ENCODE measurements around the gene RLN1.
"Not testable (repeated sequence)": the region's sequence is repeated elsewhere in the genome, so short reads cannot be mapped to it uniquely, and the experiment has no call there.

The RLN1 gene

DNA sequence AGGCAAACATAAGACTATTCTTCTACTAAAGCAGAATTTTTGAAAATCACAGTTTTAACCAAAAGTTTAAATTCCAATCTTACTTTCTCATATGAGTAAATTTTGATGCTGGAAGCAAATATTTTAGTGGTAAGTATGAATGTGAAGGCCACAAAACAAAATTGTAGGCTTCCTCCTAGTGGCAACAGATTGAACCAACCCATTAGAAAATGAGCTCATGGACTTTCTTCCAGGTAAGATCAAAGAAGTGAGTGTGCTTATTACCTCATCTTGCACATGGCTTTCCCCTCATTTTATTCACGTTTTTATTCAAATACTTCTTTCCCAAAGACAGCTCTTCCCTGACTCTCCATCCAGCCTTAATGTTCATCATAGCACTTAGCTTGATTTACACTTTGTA lies 18.6 kb downstream of the RLN1 start:
- DNase-seq = no peak

DNA sequence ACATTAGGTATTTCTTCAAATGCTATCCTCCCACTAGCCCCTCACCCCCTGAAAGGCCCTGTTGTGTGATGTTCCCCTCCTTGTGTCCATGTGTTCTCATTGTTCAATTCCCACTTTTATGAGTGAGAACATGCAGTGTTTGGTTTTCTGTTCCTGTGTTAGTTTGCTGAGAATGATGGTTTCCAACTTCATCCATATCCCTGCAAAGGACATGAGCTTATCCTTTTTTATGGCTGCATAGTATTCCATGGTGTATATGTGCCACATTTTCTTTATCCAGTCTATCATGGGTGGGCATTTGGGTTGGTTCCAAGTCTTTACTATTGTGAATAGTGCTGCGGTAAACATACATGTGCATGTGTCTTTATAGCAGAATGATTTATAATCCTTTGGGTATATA lies 23.3 kb downstream of the RLN1 start:
- not testable (repeated sequence) for DNase-seq

DNA sequence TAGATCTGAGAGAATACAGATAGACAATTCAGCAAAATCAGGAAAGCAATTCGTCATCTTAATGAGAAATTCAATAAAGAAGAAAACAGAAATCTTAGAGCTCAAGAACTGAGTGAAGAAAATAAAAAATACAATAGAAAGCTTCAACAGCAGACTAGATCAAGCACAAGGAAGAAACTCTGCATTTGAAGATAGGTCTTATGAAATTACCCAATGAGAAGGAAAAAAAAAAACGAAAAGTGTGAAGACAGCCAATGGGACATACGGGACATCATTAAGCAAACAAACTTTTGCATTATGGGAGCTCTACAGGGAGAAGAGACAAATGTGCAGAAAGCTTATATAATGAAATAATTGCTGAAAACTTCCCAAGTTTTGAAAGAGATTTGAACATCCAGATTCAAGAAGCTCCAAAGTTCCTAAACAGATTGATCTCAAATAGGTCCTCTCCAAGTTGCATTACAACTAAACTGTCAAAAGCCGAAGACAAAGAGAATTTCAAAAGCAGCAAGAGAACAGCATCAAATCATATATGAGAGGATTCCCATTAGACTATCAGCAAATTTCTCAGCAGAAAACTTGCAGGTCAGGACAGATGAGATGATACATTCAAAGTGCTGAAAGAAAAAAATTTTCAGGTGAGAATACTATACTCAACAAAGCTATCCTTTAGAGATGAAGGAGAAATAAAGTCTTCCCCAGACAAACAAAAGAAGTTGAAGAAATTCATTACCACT lies 24.3 kb downstream of the RLN1 start:
- DNase-seq = no peak

- no peak for DNase-seq
Measured at GRCh38 chr9:5310851-5311250, 28.8 kb downstream of the RLN1 start.

DNA sequence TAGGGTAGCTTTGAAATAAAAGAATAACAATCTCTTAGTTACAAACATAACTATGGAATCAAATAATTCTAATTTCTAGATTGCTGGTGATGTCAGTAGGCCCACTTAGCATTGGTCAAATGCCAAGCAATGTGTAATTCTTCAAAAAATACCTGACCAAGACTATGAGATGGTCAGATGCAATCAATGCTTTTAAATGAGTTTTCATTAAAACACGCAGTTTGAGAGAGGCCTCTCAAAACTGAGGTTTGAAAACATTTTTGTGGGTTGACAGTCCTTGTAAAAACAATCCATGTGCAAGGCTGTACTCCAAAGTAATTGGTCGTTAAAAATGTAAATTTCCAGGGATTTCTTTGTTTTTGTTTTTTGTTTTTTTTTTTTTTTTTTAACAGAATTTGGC lies 33.9 kb downstream of the RLN1 start:
- DNase-seq = no peak

GRCh38 chr9:5303840-5304795 lies 35.6 kb downstream of the RLN1 start, which contains the start of gene RLN2:
Gene RLN2, minus strand, starts transcription at chr9:5304716. Its CDS starts 136 bp downstream, at chr9:5304580.
- DNase-seq = not testable (repeated sequence)

GRCh38 chr9:5301544-5301943 lies 38.1 kb downstream of the RLN1 start:
- DNase-seq = no peak

GRCh38 chr9:5292141-5292540 lies 47.5 kb downstream of the RLN1 start:
- DNase-seq = no peak

GRCh38 chr9:5288591-5288990 lies 51.1 kb downstream of the RLN1 start:
- no peak for DNase-seq

DNA sequence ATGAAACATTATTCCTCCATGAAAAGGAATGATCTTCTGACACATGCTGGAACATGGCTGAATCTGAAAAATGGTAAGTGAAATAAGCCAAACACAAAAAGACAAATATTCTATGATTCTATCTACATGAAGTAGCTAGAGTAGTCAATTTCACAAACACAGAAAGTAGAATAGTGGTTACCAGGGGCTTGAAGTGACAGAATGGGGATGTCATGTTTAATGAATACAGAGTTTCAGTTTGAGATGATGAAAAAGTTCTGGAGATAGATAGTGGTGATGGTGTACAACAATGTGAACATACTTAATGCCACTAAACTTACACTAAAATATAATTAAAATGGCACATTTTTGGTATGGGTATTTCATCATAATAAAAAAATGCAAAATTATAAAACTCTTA lies 53.4 kb downstream of the RLN1 start:
- DNase-seq = no peak
